Measurements from ENCODE around the gene ZNF791.
"Not testable (repeated sequence)": the region's sequence is repeated elsewhere in the genome, so short reads cannot be mapped to it uniquely, and the experiment has no call there.

ZNF791 gene

DNA sequence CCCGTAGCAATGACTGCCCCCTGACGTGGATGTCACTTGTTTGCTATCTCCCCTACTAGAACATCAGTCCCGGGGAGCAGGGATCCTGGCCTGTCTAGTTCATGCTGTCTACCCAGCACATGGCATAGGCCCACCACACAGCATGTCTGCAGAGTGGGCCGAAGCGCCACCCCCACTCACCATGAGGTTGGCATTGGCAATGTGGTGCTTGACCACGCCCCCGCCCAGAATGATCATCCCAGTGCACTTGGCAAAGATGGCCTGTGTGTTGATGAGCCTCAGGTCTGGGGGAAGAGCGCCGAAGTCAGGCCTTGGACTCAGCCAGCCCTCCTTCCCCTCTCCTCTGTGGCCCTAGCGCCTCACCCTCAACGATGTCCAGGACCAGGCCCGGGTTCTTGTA is 66.2 kb downstream of the ZNF791 start:
- Histone ChIP-seq H3K4me1 (peaks cover 4% of the 10 kb centered on the region), H3K9ac (no peak overlapping the region), H3K36me3 (ENCODE audit: control insufficient read depth, insufficient read depth, low read length) (no peaks in the 10 kb centered on the region), H3K79me2 (peaks cover 2% of the 10 kb centered on the region), H2AFZ (no peak overlapping the region), H3K4me3 (ENCODE audit: low read depth, low read length) (no peak overlapping the region), H3K4me2 (ENCODE audit: low read length) (no peak overlapping the region), H3K27ac (peak overlapping the region; percentile 2), H3K9me3 (ENCODE audit: control insufficient read depth, low read length) (no peaks in the 10 kb centered on the region), H3K27me3 (ENCODE audit: control insufficient read depth, insufficient read depth, low read length) (no peaks in the 10 kb centered on the region)
- TF ChIP-seq, protein P1, sequence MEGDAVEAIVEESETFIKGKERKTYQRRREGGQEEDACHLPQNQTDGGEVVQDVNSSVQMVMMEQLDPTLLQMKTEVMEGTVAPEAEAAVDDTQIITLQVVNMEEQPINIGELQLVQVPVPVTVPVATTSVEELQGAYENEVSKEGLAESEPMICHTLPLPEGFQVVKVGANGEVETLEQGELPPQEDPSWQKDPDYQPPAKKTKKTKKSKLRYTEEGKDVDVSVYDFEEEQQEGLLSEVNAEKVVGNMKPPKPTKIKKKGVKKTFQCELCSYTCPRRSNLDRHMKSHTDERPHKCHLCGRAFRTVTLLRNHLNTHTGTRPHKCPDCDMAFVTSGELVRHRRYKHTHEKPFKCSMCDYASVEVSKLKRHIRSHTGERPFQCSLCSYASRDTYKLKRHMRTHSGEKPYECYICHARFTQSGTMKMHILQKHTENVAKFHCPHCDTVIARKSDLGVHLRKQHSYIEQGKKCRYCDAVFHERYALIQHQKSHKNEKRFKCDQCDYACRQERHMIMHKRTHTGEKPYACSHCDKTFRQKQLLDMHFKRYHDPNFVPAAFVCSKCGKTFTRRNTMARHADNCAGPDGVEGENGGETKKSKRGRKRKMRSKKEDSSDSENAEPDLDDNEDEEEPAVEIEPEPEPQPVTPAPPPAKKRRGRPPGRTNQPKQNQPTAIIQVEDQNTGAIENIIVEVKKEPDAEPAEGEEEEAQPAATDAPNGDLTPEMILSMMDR (IDR thresholded peaks at IDR 0.05), result no peak

DNA sequence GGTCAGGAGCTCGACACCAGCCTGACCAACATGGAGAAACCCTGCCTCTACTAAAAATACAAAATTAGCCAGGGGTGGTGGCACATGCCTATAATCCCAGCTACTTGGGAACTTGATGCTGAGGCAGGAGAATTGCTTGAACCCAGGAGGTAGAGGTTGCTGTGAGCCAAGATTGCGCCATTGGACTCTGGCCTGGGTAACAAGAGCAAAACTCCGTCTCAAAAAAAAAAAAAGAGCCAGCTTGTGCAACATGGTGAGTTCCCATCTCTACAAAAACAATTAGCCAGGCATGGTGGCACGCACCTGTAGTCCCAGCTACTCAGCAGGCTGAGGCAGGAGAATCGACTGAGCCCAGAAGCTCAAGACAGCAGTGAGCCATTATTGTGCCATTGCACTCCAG is 67.3 kb downstream of the ZNF791 start:
- H3K36me3 ChIP-seq (ENCODE audit: control insufficient read depth, insufficient read depth, low read length); H3K9me3 ChIP-seq (ENCODE audit: control insufficient read depth, low read length); H3K27ac ChIP-seq; H3K79me2 ChIP-seq; H3K4me2 ChIP-seq (ENCODE audit: low read length); H2AFZ ChIP-seq; H3K9ac ChIP-seq; H3K4me3 ChIP-seq (ENCODE audit: low read depth, low read length); H3K4me1 ChIP-seq; H3K27me3 ChIP-seq (ENCODE audit: control insufficient read depth, insufficient read depth, low read length): not testable (repeated sequence)

DNA sequence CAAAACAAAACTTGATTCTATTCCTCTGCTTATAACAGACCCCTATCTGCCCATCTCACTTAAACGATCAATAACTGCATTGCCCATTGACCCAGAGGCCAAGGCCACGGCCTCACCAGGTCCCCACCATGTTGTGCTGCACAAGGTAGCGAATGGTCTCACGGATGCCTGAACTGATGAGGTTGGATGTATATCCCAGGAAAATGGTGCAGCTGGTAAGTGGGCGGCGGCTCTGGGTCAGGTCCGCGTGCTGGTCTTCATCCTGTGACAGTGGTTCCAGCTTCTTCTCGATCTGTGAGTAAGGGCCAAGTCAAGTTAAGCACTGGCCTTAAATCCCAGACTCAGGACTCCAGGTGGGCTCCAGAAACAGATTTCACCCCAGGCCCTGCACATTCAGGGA is 69.3 kb downstream of the ZNF791 start:
- H3K4me3 ChIP-seq (ENCODE audit: low read depth, low read length), result no peak overlapping the region
- H3K9ac ChIP-seq, result no peak overlapping the region
- H2AFZ ChIP-seq, result no peak overlapping the region
- no peaks in the 10 kb centered on the region for H3K27me3 ChIP-seq (ENCODE audit: control insufficient read depth, insufficient read depth, low read length)
- TF ChIP-seq, protein P1 (IDR thresholded peaks at IDR 0.05), result no peak
- peaks cover 4% of the 10 kb centered on the region for H3K4me1 ChIP-seq
- no peaks in the 10 kb centered on the region for H3K36me3 ChIP-seq (ENCODE audit: control insufficient read depth, insufficient read depth, low read length)
- H3K9me3 ChIP-seq (ENCODE audit: control insufficient read depth, low read length), result no peaks in the 10 kb centered on the region
- no peak overlapping the region for H3K27ac ChIP-seq
- no peak overlapping the region for H3K4me2 ChIP-seq (ENCODE audit: low read length)
- H3K79me2 ChIP-seq, result peaks cover 2% of the 10 kb centered on the region

DNA sequence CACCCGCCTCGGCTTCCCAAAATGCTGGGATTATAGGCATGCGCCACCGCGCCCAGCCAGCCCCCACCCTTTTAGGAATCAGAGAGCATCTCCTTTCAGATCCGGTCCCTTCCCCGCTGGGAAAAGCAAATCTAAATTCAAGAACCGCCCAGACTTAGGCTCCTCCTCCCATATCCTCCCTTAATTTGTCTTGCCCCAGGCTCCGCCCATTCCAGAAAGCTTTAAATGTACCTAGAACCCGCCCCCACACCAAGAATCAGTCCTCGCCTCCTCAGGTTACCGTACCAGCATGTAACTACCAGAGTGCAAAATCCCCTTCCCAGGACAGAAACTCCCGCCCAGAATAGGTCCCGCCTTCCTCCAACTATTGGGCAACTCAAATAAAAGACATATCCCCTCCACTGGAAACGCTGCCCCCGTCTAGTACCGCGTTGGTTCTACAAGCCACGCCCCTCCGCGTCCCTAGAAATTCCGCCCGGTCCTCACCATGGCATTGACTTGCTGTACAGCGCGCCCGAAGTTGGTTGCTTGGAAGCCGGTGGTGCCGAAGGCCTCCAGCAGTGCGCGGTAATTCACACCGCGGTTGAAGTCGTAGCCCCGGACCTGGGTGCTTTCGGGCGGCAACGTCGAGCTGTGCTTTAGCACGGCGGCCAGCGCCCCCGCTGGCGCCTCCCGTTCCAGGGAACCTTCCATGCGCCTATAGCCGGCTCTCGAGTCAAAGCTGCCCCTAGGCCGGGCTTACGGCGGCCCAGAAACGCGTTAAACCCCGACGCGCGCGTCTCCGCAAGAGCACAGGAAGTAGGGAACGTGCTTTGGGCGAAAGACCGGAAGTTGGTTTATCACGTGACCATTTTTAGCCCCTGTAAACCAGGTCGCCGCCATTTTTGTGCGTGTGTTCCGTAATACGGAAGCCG is 70.6 kb downstream of the ZNF791 start, which contains the start of gene DHPS:
Gene DHPS (minus strand): TSS at position 807 of the 914 bp plus-strand sequence. CDS start 114 bp downstream, at position 693.
- Histone ChIP-seq H3K9ac (peak within 1 kb of the TSS; percentile 51), H3K9me3 (ENCODE audit: control insufficient read depth, low read length) (no peaks in the 10 kb centered on the region), H3K27me3 (ENCODE audit: control insufficient read depth, insufficient read depth, low read length) (no peaks in the 10 kb centered on the region), H3K4me3 (ENCODE audit: low read depth, low read length) (peak within 1 kb of the TSS; percentile 100), H3K4me2 (ENCODE audit: low read length) (peak within 1 kb of the TSS; percentile 96), H3K36me3 (ENCODE audit: control insufficient read depth, insufficient read depth, low read length) (no peaks in the 10 kb centered on the region), H3K4me1 (peaks cover 4% of the 10 kb centered on the region), H3K27ac (peak within 1 kb of the TSS; percentile 98), H3K79me2 (peaks cover 2% of the 10 kb centered on the region), H2AFZ (peak within 1 kb of the TSS; percentile 90)
- TF ChIP-seq, protein P1 (IDR thresholded peaks at IDR 0.05), result peak; percentile 17

Data from parathyroid adenoma (tissue), 2 donors.